T-helper 1 cell treated with Interleukin-12 subunit alpha and Interleukin-12 subunit beta and Interleukin-4 antibody, amounts not matched to agents 30 μg/mL and 1 μg/mL, for 36 hours (primary cell): ENCODE data around the gene RPTOR.

ENCODE experiments used
- H3K27ac Mint-ChIP-seq: one replicate; pipeline ENCODE4 v1.8.0; 2021; ENCODE audit warnings: mild to moderate bottlenecking, mixed read lengths
- H3K27me3 Mint-ChIP-seq: one replicate; pipeline ENCODE4 v1.8.0; 2021; ENCODE audit warnings: low read depth, mixed read lengths
- H3K36me3 Mint-ChIP-seq: one replicate; pipeline ENCODE4 v1.8.0; 2021; ENCODE audit warnings: low read depth, mixed read lengths
- H3K4me1 Mint-ChIP-seq: one replicate; pipeline ENCODE4 v1.8.0; 2021; ENCODE audit warnings: low read depth, mixed read lengths
- H3K4me3 Mint-ChIP-seq: one replicate; pipeline ENCODE4 v1.8.0; 2021; ENCODE audit warnings: mild to moderate bottlenecking, moderate library complexity, mixed read lengths
- H3K9me3 Mint-ChIP-seq: one replicate; pipeline ENCODE4 v1.8.0; 2021; ENCODE audit warnings: mixed read lengths

RPTOR gene

GRCh38 chr17:80838311-80839025 lies 293.8 kb downstream of the RPTOR start:
- H3K4me1 Mint-ChIP-seq: peaks cover 29% of the 10 kb centered on the region

GRCh38 chr17:80839026-80839345 lies 294.3 kb downstream of the RPTOR start:
- peaks cover 27% of the 10 kb centered on the region for H3K4me1 Mint-ChIP-seq
- H3K36me3 Mint-ChIP-seq: peaks cover 23% of the 10 kb centered on the region
- no peak overlapping the region for H3K4me3 Mint-ChIP-seq
- H3K27me3 Mint-ChIP-seq: no peaks in the 10 kb centered on the region
- H3K9me3 Mint-ChIP-seq: no peaks in the 10 kb centered on the region
- H3K27ac Mint-ChIP-seq: peak overlapping the region; percentile 26

More at GRCh38 chr17:80838311-80839025, 293.8 kb downstream of the RPTOR start:
- H3K27me3 Mint-ChIP-seq: no peaks in the 10 kb centered on the region
- H3K27ac Mint-ChIP-seq: peak overlapping the region; percentile 26
- H3K36me3 Mint-ChIP-seq: peaks cover 23% of the 10 kb centered on the region
- H3K4me3 Mint-ChIP-seq: no peak overlapping the region
- H3K9me3 Mint-ChIP-seq: no peaks in the 10 kb centered on the region

GRCh38 chr17:80839511-80839941 lies 294.9 kb downstream of the RPTOR start:
- H3K27ac Mint-ChIP-seq: no peak overlapping the region

GRCh38 chr17:80839970-80840369 lies 295.3 kb downstream of the RPTOR start:
- no peak overlapping the region for H3K27ac Mint-ChIP-seq
- H3K4me1 Mint-ChIP-seq: peaks cover 19% of the 10 kb centered on the region
- no peaks in the 10 kb centered on the region for H3K27me3 Mint-ChIP-seq
- no peak overlapping the region for H3K4me3 Mint-ChIP-seq
- no peaks in the 10 kb centered on the region for H3K9me3 Mint-ChIP-seq
- H3K36me3 Mint-ChIP-seq: peaks cover 25% of the 10 kb centered on the region

More at GRCh38 chr17:80839511-80839941, 294.9 kb downstream of the RPTOR start:
- Mint-ChIP-seq H3K36me3 (peaks cover 25% of the 10 kb centered on the region), H3K27me3 (no peaks in the 10 kb centered on the region), H3K4me3 (no peak overlapping the region), H3K9me3 (no peaks in the 10 kb centered on the region), H3K4me1 (peaks cover 23% of the 10 kb centered on the region)

- Mint-ChIP-seq H3K27ac (peak overlapping the region; percentile 19), H3K27me3 (no peaks in the 10 kb centered on the region), H3K9me3 (no peaks in the 10 kb centered on the region), H3K4me1 (peaks cover 27% of the 10 kb centered on the region), H3K4me3 (no peak overlapping the region), H3K36me3 (peaks cover 37% of the 10 kb centered on the region)
Measured at GRCh38 chr17:80842456-80843013, 297.9 kb downstream of the RPTOR start.

- Mint-ChIP-seq H3K27ac (no peak overlapping the region), H3K9me3 (no peaks in the 10 kb centered on the region), H3K27me3 (no peaks in the 10 kb centered on the region), H3K4me3 (no peak overlapping the region), H3K4me1 (peaks cover 38% of the 10 kb centered on the region), H3K36me3 (peaks cover 43% of the 10 kb centered on the region)
Measured at GRCh38 chr17:80843741-80844156, 299.1 kb downstream of the RPTOR start.

GRCh38 chr17:80844418-80844990 lies 299.9 kb downstream of the RPTOR start:
- peaks cover 44% of the 10 kb centered on the region for H3K36me3 Mint-ChIP-seq
- peaks cover 41% of the 10 kb centered on the region for H3K4me1 Mint-ChIP-seq
- peak overlapping the region; percentile 19 for H3K27ac Mint-ChIP-seq
- H3K4me3 Mint-ChIP-seq: no peak overlapping the region
- H3K27me3 Mint-ChIP-seq: no peaks in the 10 kb centered on the region
- no peaks in the 10 kb centered on the region for H3K9me3 Mint-ChIP-seq

- Mint-ChIP-seq H3K4me1 (peaks cover 47% of the 10 kb centered on the region), H3K36me3 (peaks cover 50% of the 10 kb centered on the region), H3K27ac (peak overlapping the region; percentile 90), H3K9me3 (no peaks in the 10 kb centered on the region), H3K27me3 (no peaks in the 10 kb centered on the region), H3K4me3 (no peak overlapping the region)
Measured at GRCh38 chr17:80845069-80845862, 300.6 kb downstream of the RPTOR start.

- no peaks in the 10 kb centered on the region for H3K9me3 Mint-ChIP-seq
- peaks cover 51% of the 10 kb centered on the region for H3K4me1 Mint-ChIP-seq
- H3K36me3 Mint-ChIP-seq: peaks cover 54% of the 10 kb centered on the region
- H3K4me3 Mint-ChIP-seq: peak overlapping the region; percentile 19
- no peaks in the 10 kb centered on the region for H3K27me3 Mint-ChIP-seq
- peak overlapping the region; percentile 90 for H3K27ac Mint-ChIP-seq
Measured at GRCh38 chr17:80845863-80846671, 301.4 kb downstream of the RPTOR start.

- Mint-ChIP-seq H3K9me3 (no peaks in the 10 kb centered on the region), H3K4me1 (peaks cover 54% of the 10 kb centered on the region), H3K36me3 (peaks cover 57% of the 10 kb centered on the region), H3K4me3 (peak overlapping the region; percentile 56), H3K27me3 (no peaks in the 10 kb centered on the region), H3K27ac (peak overlapping the region; percentile 90)
Measured at GRCh38 chr17:80846932-80847331, 302.3 kb downstream of the RPTOR start.

GRCh38 chr17:80847496-80848230 lies 303.0 kb downstream of the RPTOR start:
- no peaks in the 10 kb centered on the region for H3K27me3 Mint-ChIP-seq
- H3K9me3 Mint-ChIP-seq: no peaks in the 10 kb centered on the region
- H3K4me1 Mint-ChIP-seq: peaks cover 57% of the 10 kb centered on the region
- peaks cover 58% of the 10 kb centered on the region for H3K36me3 Mint-ChIP-seq
- H3K4me3 Mint-ChIP-seq: peak overlapping the region; percentile 56
- H3K27ac Mint-ChIP-seq: peak overlapping the region; percentile 90

- Mint-ChIP-seq H3K4me3 (peak overlapping the region; percentile 48), H3K36me3 (peaks cover 56% of the 10 kb centered on the region), H3K27me3 (no peaks in the 10 kb centered on the region), H3K27ac (peak overlapping the region; percentile 90), H3K9me3 (no peaks in the 10 kb centered on the region), H3K4me1 (peaks cover 58% of the 10 kb centered on the region)
Measured at GRCh38 chr17:80848449-80849102, 303.9 kb downstream of the RPTOR start.

- no peak overlapping the region for H3K4me3 Mint-ChIP-seq
- peaks cover 58% of the 10 kb centered on the region for H3K4me1 Mint-ChIP-seq
- peak overlapping the region; percentile 90 for H3K27ac Mint-ChIP-seq
- peaks cover 55% of the 10 kb centered on the region for H3K36me3 Mint-ChIP-seq
- H3K27me3 Mint-ChIP-seq: no peaks in the 10 kb centered on the region
- no peaks in the 10 kb centered on the region for H3K9me3 Mint-ChIP-seq
Measured at GRCh38 chr17:80849119-80849518, 304.5 kb downstream of the RPTOR start.
